Suprapubic skin (tissue), 4 donors: ENCODE measurements around the gene CMTM1.

Experiments
- EP300 ChIP-seq: sonication (generic); formaldehyde crosslinking; IDR thresholded peaks from one replicate; pipeline ENCODE4 v1.6.1; 2017; ENCODE audit warnings: antibody characterized with exemption
- POLR2A ChIP-seq, 2 donors: fragments of 450-650 bp; IDR thresholded peaks; one replicate each; pipeline ENCODE4 v1.6.1; 2017; ENCODE audit warnings: antibody characterized with exemption in 2 of 2, mild to moderate bottlenecking in 2 of 2, moderate library complexity in 2 of 2
- POLR2AphosphoS5 ChIP-seq, 3 donors: sonication (generic); formaldehyde crosslinking; IDR thresholded peaks; one replicate each; pipeline ENCODE4 v1.6.1; 2017; ENCODE audit warnings: antibody characterized with exemption in 3 of 3
- TF ChIP-seq, protein P1 (sequence below), 2 donors: fragments of 200-600 bp in 1 of 2; fragments of 450-650 bp in 1 of 2; sonication (generic) in 1 of 2; IDR thresholded peaks; one replicate each; pipeline ENCODE4 v1.5.1; 2016 to 2019; ENCODE audit warnings: antibody characterized with exemption in 2 of 2, mild to moderate bottlenecking in 1 of 2, moderate library complexity in 1 of 2

DNA sequence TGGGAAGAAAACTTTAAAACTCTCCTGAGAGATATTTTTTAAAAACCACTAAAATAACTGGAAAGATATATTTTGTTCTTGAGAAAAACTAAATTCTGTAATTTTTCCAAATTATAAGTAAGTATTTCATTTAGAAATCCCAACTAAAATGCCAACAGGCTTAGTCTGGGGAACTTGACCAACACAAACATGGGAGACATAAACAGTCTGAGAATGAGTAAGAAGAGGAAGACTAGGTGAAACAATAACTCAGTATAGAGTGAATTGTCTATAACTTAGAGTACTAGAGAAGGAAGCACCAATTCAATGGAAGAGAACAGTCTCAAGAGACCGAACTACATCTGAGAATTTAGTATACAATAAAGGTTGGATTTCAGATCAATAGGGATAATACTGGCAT is 2.9 kb downstream of the CMTM1 start:
- TF ChIP-seq, protein P1, sequence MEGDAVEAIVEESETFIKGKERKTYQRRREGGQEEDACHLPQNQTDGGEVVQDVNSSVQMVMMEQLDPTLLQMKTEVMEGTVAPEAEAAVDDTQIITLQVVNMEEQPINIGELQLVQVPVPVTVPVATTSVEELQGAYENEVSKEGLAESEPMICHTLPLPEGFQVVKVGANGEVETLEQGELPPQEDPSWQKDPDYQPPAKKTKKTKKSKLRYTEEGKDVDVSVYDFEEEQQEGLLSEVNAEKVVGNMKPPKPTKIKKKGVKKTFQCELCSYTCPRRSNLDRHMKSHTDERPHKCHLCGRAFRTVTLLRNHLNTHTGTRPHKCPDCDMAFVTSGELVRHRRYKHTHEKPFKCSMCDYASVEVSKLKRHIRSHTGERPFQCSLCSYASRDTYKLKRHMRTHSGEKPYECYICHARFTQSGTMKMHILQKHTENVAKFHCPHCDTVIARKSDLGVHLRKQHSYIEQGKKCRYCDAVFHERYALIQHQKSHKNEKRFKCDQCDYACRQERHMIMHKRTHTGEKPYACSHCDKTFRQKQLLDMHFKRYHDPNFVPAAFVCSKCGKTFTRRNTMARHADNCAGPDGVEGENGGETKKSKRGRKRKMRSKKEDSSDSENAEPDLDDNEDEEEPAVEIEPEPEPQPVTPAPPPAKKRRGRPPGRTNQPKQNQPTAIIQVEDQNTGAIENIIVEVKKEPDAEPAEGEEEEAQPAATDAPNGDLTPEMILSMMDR (IDR thresholded peaks at IDR 0.05) = no peak
- TF ChIP-seq POLR2A (IDR thresholded peaks at IDR 0.05) = no peak
- TF ChIP-seq EP300 = no peak
- TF ChIP-seq POLR2AphosphoS5 (IDR thresholded peaks at IDR 0.05) = no peak
